Measurements from ENCODE around the gene OTULIN. TPM values are rescaled to one million over a fixed set of nuclear protein-coding genes. Genes with fewer than 3 reads are reported as not detected.

OTULIN gene
- total and polyA plus RNA-seq, 2 of the 4 experiments (the other 2 are of a cell fraction), result 6.9 to 19.5 TPM

DNA sequence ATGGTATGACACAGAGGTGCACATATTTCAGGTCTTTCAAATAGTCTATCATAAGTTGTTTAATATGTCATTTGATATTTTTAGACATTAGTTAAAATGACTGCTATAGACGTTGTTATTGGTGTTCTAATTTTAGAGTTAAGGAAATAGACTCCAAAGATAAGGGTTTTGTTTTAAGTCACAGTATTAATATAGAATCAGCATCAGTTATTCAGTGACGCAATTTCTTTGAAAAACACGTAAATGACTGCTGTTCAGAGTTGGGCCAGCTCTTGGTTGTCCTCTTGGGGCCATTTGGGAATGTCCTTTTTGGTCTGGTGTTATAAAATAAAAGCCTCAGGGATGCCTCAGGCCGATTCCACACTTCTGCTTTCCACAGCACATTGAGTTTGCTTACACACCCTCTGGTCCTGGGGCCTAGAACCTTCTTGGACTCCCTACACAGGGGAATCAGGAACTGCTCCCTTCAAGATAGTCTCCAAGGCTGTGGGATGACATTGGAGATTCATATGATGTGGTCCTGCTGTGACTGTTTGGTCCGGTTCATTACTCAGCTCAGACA lies 14.3 kb downstream of the OTULIN start:
- H3K4ac ChIP-seq (ENCODE audit: low read depth, low read length), result no peak overlapping the region
- TF ChIP-seq SMC3 (IDR thresholded peaks at IDR 0.05; ENCODE audit: low read depth, low read length) (no peak), RFX5 (IDR thresholded peaks at IDR 0.05; ENCODE audit: low read depth, low read length) (no peak), POLR2A (IDR thresholded peaks at IDR 0.05; ENCODE audit: low read depth, low read length) (no peak), RCOR1 (IDR thresholded peaks at IDR 0.05; ENCODE audit: insufficient replicate concordance, low read length) (no peak), CEBPB (IDR thresholded peaks at IDR 0.05; ENCODE audit: low read depth, low read length) (no peak), MXI1 (IDR thresholded peaks at IDR 0.05; ENCODE audit: borderline replicate concordance, low read depth, low read length) (no peak), FOS (IDR thresholded peaks at IDR 0.05; ENCODE audit: low read depth, low read length) (no peak), MAZ (IDR thresholded peaks at IDR 0.05; ENCODE audit: borderline replicate concordance, low read depth, low read length) (no peak), BHLHE40 (IDR thresholded peaks at IDR 0.05; ENCODE audit: low read depth, low read length) (no peak), RAD21 (IDR thresholded peaks at IDR 0.05; ENCODE audit: low read length) (no peak), CHD1 (IDR thresholded peaks at IDR 0.05; ENCODE audit: low read depth, low read length) (no peak), NFE2L2 (IDR thresholded peaks at IDR 0.05; ENCODE audit: low read depth, low read length) (no peak), MAFK (IDR thresholded peaks at IDR 0.05; ENCODE audit: low read depth, low read length) (no peak)
- TF ChIP-seq, protein P1, sequence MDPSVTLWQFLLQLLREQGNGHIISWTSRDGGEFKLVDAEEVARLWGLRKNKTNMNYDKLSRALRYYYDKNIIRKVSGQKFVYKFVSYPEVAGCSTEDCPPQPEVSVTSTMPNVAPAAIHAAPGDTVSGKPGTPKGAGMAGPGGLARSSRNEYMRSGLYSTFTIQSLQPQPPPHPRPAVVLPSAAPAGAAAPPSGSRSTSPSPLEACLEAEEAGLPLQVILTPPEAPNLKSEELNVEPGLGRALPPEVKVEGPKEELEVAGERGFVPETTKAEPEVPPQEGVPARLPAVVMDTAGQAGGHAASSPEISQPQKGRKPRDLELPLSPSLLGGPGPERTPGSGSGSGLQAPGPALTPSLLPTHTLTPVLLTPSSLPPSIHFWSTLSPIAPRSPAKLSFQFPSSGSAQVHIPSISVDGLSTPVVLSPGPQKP (IDR thresholded peaks at IDR 0.05; ENCODE audit: borderline replicate concordance, low read depth, low read length), result no peak
- TF ChIP-seq, protein P2, sequence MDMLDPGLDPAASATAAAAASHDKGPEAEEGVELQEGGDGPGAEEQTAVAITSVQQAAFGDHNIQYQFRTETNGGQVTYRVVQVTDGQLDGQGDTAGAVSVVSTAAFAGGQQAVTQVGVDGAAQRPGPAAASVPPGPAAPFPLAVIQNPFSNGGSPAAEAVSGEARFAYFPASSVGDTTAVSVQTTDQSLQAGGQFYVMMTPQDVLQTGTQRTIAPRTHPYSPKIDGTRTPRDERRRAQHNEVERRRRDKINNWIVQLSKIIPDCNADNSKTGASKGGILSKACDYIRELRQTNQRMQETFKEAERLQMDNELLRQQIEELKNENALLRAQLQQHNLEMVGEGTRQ (IDR thresholded peaks at IDR 0.05; ENCODE audit: low read depth, low read length), result no peak
- TF ChIP-seq, protein P3, sequence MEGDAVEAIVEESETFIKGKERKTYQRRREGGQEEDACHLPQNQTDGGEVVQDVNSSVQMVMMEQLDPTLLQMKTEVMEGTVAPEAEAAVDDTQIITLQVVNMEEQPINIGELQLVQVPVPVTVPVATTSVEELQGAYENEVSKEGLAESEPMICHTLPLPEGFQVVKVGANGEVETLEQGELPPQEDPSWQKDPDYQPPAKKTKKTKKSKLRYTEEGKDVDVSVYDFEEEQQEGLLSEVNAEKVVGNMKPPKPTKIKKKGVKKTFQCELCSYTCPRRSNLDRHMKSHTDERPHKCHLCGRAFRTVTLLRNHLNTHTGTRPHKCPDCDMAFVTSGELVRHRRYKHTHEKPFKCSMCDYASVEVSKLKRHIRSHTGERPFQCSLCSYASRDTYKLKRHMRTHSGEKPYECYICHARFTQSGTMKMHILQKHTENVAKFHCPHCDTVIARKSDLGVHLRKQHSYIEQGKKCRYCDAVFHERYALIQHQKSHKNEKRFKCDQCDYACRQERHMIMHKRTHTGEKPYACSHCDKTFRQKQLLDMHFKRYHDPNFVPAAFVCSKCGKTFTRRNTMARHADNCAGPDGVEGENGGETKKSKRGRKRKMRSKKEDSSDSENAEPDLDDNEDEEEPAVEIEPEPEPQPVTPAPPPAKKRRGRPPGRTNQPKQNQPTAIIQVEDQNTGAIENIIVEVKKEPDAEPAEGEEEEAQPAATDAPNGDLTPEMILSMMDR (conservative IDR thresholded peaks at IDR 0.05; ENCODE audit: low read depth, low read length), result no peak
- no CpG with 5 or more reads among the region's 5 CpGs for WGBS, 2 experiments (ENCODE audit: extremely low coverage in 2 of 2, insufficient read length in 1 of 2)
- peaks cover 12% of the 10 kb centered on the region for H3K9me1 ChIP-seq (ENCODE audit: insufficient read depth, low read length)
- ChIA-PET POLR2A (ENCODE audit: unreplicated experiment) (no interaction called here), CTCF (interaction anchor here (2.0 kb wide), 1 partner anchor 336 kb away, joined by 7 read pairs; no protein-coding TSS in a partner anchor)
- no peak overlapping the region for H4K91ac ChIP-seq (ENCODE audit: insufficient read depth, low read depth, low read length)
- H2AK9ac ChIP-seq (replicated peaks; ENCODE audit: low read depth, low read length, poor library complexity), result no peak overlapping the region
- no peak overlapping the region for H3K23ac ChIP-seq (ENCODE audit: low read depth, low read length)
- no peak overlapping the region for H2BK15ac ChIP-seq (ENCODE audit: low read depth, low read length)
- dilution Hi-C loops (cut with HindIII; ENCODE audit: low sequenced_read_pairs, unreplicated experiment), result no loop called here
- no peak overlapping the region for H3K4me3 ChIP-seq (ENCODE audit: insufficient read depth, low read depth, low read length)
- no peak overlapping the region for H2BK20ac ChIP-seq (ENCODE audit: low read depth, low read length)
- no peak for ATAC-seq (ENCODE audit: low read depth)
- H3K27ac ChIP-seq (ENCODE audit: insufficient read depth, low read length), result no peak overlapping the region
- H2BK5ac ChIP-seq (ENCODE audit: low read depth, low read length, poor library complexity, severe bottlenecking), result no peak overlapping the region
- H3K4me2 ChIP-seq (ENCODE audit: low read depth, low read length), result no peak overlapping the region
- peaks cover 7% of the 10 kb centered on the region for H3K4me1 ChIP-seq (ENCODE audit: control insufficient read depth, insufficient read depth, low read length)
- no peak overlapping the region for H2AFZ ChIP-seq (replicated peaks; ENCODE audit: low read length, poor library complexity)
- H3K18ac ChIP-seq (ENCODE audit: low read depth, low read length), result no peak overlapping the region
- H3K9me3 ChIP-seq (ENCODE audit: control insufficient read depth, insufficient read depth, low read length), result no peaks in the 10 kb centered on the region
- H4K5ac ChIP-seq (ENCODE audit: low read depth, low read length), result no peak overlapping the region
- H3K36me3 ChIP-seq (ENCODE audit: control insufficient read depth, insufficient read depth, low read length), result peaks cover 28% of the 10 kb centered on the region
- H3K27me3 ChIP-seq (ENCODE audit: control insufficient read depth, insufficient read depth, low read length), result no peaks in the 10 kb centered on the region
- no TSS peak for BruUV-seq (replicated peaks)
- H3K79me1 ChIP-seq (ENCODE audit: low read depth in 1 of 2, low read length in 2 of 2), result peaks cover 34 to 65% of the 10 kb centered on the region in 2 experiments
- H3K56ac ChIP-seq (ENCODE audit: extremely low read depth, insufficient read depth, low read length), result no peak overlapping the region
- intact Hi-C loops (cut with micrococcal nuclease), result no loop called here
- no peak overlapping the region for H3K14ac ChIP-seq (replicated peaks; ENCODE audit: low read depth, low read length)
- DNase-seq, result no peak
- H4K8ac ChIP-seq (ENCODE audit: low read depth in 2 of 2, low read length in 2 of 2), result no peak overlapping the region
- H3K9ac ChIP-seq (ENCODE audit: low read depth, low read length), result no peak overlapping the region
- in situ Hi-C loops (cut with MboI; ENCODE audit: low sequenced_read_pairs), result no loop called here
- no peak overlapping the region for H2AK5ac ChIP-seq (ENCODE audit: low read depth, low read length)
- H2BK120ac ChIP-seq (ENCODE audit: low read depth, low read length), result no peak overlapping the region
- peaks cover 27% of the 10 kb centered on the region for H4K20me1 ChIP-seq (ENCODE audit: insufficient read depth, low read length)

Measured in IMR-90 (cell line).